HG02981 (cell line): ENCODE data around the gene DVL1.
"Not testable (repeated sequence)": the region's sequence is repeated elsewhere in the genome, so short reads cannot be mapped to it uniquely, and the experiment has no call there.

Experiments used
- ATAC-seq: cut with Tn5 transposase; IDR thresholded peaks from one replicate; pipeline ENCODE4 v1.9.1; 2021; ENCODE audit warnings: mild to moderate bottlenecking, moderate library complexity; ENCODE audit not compliant: unreplicated experiment

The DVL1 gene

GRCh38 chr1:1328254-1328653 lies 21.0 kb downstream of the DVL1 start:
- no peak for ATAC-seq

DNA sequence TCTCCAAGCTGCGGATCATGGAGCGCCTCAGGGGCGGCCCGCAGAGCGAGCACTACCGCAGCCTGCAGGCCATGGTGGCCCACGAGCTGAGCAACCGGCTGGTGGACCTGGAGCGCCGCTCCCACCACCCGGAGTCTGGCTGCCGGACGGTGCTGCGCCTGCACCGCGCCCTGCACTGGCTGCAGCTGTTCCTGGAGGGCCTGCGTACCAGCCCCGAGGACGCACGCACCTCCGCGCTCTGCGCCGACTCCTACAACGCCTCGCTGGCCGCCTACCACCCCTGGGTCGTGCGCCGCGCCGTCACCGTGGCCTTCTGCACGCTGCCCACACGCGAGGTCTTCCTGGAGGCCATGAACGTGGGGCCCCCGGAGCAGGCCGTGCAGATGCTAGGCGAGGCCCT lies 21.9 kb downstream of the DVL1 start:
- no peak for ATAC-seq

DNA sequence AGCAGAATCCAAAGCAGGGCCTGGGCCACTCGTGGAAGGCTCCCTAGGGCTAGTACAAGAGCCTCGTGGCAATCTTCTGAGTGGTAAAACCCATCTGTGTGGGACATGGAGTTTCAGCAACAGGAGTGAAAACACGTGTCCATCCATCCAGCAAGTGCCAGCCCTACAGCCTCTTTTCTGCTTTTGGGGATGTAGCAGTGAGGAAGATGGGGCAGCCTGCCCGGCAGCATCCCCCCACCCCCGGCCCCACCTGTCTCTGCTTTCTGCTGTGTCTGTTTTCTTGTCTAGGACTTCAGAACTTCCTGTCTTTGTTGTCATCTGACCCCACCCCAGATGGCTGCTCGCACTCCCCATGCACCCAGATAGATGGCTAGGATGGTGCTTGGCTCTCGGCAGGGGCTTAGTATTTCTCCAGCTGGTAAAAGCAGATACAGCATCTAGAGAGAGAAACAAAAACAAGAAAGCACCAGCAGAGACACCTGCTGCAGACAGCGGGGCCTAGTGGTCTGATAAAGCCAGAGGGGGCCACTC lies 23.1 kb downstream of the DVL1 start:
- ATAC-seq, result no peak

DNA sequence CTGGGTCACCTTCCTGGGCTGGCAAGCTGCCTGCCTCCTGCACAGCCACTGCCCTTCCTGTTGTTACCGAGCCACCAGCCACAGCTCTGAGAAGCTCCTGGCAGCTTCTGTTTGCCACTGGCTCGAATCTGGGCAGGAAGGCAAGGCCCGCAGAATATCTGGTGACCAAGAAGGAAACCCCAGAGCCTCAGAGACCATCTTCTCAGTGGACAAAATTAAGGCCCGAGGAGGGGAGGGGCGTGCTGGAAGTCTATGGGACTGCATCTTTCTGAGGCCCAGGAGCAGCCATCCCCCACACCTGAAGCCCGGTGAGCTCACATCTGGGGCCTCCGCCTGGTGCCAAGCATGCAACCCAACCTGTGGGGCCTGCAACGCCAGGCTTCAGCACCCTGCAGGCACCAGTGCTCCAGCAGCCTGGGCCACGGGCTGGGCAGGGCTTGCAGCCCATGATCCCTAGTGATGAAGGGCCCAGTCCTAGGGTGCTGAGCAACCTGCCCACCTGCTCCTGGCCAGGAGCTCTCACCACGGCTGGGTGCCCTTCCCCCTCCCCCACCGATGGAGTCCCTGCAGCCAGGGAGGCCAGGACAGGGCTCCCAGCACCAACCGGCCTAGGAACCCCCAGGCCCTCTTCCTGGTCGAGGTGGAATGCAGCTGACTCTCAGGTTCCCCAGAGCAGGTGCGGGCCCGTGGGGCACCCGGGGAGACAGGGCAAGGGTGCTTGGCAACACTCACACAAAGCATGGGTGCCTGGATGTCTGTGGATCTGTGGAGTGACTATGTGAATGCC lies 23.7 kb downstream of the DVL1 start:
- ATAC-seq, result no peak

DNA sequence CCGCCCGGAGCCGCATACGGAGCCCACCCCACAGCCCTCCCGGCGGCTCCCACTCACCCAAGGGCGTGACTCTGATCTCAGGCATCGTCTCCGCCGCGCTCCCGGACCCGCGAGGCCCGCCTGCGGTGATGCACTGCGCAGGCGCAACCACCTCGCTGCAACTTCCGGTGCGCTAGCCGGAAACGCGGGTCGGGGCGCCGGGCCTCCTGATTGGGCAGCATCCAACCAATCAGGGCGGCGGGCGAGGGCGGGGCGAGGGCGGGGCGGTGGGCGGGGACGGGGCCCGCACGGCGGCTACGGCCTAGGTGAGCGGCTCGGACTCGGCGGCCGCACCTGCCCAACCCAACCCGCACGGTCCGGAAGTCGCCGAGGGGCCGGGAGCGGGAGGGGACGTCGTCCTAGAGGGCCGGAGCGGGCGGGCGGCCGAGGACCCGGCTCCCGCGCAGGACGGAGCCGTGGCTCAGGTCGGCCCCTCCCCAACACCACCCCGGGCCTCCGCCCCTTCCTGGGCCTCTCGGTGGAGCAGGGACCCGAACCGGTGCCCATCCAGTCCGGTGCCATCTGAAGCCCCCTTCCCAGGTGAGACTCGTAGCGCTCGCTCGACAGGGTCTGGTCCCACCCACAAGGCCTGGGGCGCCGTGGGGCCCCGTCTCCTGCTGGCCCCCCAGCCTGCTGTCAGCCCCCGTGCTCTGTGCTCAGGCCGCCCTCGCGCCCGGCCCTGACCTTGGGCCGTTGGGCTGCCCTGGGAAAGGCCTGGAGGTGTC lies 24.5 kb downstream of the DVL1 start, which contains the start of the genes CPTP and INTS11:
CPTP (plus strand) TSS at position 279 of the 764 bp plus-strand sequence. CDS start 2,109 bp downstream, outside the sequence.
INTS11 (minus strand) TSS at position 137 of the 764 bp plus-strand sequence; CDS start at position 85, 52 bp downstream.
- peak; percentile 70 for ATAC-seq

DNA sequence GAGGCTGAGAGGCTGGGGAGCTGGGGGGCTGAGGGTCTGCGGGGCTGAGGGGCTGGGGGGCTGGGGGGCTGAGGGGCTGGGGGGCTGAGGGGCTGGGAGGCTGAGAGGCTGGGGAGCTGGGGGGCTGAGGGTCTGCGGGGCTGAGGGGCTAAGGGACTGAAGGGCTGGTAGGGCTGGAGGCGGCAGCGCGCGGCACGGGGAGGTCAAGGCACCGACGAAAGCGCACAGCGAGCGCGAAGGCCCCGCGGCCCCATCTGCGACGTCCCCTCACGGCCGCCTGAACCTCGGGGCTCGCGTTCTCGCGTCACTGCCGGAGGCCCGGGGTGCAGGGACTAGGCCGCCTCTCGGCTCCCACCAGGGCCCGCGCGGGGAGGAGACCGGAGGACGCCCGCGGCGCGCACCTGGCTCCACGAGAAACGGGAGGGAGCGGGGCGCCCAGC lies 25.1 kb downstream of the DVL1 start:
- peak; percentile 17 for ATAC-seq

DNA sequence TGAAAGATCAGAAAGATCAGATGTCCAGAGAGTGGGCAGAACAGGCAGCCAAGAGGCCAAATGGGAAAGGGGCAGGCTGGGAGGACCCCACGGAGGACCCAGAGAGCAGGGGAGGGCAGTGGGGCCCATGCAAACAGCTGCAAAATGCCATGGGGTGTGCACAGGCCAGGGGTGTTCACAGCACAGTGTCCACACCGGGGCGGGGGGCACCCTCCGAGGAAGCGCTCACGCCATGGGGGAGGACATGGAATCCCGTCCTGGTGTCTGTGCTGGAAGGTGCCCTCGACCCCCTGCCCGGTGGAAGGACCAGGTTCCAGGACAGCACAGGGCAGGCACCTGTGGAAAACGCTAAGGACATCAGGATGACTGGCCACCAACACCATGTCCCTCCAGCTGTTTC lies 26.3 kb downstream of the DVL1 start:
- no peak for ATAC-seq

- no peak for ATAC-seq
Observed at GRCh38 chr1:1322418-1322817, 26.8 kb downstream of the DVL1 start.

DNA sequence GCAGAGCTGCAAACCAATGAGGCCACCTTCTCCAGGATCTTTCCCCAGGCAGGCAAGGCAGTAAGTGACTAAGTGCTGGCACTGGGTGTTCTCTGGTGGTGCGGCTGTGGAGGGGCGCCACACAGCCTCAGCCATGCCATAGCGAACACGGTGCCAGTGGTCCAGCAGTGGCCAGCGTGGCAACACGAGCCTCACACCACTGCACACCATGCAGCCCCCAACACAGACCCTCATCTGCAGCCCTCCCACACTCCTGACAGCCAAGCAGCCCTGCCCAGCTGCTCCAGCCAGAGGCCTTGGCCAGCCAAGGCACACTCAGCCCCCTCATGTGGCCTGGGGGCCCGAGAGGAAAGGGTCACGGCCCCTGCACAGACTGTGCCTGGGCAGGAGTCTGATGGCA lies 27.7 kb downstream of the DVL1 start:
- no peak for ATAC-seq

DNA sequence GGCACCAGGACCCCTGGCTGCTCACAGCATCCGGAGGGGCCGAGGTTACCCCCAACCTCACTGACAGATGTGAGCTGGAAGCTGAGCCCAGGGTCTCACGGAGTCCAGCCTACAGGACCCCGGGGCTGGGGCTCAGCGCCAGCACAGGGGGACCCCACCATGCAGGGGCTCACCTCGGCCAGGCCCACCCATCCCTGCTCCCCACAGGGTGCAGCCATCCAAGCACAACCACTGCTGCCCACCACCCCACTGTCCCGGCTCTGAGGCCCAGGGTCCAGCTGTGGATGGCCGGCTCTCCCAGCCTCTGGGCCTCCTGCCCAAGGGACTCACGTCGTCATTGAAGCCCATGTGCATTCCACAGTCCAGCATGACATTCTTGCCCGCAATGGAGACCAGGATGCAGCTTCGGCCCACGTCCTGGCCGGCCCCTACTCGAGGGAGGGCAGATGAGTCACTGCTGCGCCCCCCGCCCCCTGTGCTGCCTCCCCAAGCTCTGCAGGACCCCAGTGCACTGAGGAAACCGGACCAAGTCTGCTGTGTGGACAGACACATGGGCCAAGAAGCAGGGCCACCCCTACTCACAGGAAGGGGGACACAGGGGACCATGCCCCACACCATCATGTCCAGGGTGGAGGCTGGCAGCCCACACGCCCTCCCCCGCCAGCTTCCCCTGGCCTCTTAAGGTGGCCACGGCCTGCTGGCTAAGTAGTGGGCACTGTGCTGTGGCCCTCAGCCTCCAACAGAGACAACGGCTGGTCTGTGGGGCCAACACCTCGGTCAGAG lies 28.4 kb downstream of the DVL1 start:
- ATAC-seq, result no peak

DNA sequence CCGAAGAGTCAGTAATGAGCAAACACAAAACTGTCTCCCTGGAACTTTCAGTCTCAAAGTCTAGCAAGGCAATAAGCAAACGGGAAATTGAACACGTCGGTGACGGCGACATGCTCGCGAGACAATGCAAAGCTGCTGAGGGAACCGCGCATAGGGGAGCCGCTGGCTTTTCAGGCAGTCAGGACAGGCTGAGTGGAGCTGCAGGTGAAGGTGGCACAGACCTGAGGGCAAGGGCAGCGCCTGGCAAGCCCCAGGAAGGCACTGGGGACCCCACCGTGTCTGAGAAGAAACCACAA lies 29.6 kb downstream of the DVL1 start:
- no peak for ATAC-seq

- ATAC-seq, result no peak
Observed at GRCh38 chr1:1318777-1319645, 30.2 kb downstream of the DVL1 start.

DNA sequence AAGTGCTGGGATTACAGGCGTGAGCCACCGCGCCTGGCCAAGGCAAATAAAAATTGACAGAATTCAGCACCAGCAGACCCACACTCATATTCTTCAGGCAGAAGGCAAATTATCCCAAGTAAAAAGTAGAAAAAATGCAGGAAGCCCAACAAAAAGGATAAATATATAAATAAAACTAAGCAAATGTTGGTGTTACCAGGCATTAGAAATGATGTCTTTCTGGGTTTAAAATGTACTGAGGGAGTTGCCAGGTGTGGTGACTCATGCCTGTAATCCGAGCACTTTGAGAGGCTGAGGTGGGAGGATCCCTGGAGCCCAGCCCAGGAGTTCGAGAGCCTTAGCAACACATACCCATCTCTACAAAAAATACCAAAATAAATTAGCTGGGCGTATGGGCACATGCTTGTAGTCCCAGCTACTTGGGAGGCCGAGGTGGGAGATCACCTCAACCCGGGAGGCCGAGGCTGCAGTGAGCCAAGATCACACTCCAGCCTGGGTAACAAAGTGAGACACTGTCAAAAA lies 31.0 kb downstream of the DVL1 start:
- no peak for ATAC-seq

- no peak for ATAC-seq
Observed at GRCh38 chr1:1317420-1317819, 31.8 kb downstream of the DVL1 start.

DNA sequence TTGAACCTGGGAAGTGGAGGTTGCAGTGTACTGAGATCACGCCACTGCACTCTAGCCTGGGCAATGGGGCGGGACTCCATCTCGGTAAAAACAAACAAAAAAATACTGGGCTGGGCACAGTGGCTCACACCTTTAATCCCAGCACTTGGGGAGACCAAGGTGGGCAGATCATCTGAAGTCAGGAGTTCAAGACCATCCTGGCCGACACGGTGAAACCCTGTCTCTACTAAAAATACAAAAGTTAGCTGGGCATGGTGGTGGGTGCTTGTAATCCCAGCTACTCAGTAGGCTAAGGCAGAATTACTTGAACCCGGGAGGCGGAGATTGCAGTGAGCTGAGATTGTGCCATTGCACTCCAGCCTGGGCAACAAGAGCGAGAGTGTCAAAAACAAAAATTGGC lies 33.0 kb downstream of the DVL1 start:
- ATAC-seq, result not testable (repeated sequence)

DNA sequence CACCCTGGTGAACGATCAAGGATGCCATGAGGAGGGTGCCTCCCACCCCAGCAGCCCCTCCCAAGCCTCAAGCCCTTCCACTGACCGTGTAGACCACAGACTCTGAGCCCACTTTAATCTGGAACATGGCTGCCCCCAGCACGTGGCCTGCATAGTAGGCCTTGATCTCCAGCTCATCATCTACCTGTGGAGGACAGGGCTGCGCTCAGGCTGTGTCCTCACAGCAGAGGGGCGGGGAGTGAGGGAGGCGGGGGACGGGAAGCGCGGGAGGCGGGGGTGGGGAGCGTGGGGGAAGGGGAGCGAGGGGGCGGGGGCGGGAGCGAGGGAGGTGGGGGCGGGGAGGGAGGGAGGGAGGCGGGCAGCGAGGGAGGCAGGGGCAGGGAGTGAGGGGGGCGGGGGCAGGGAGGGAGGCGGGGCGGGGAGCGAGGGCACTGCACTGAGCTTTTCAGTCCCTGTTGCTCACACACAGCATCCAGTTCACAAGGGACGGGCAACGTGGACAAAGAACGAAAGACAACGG lies 33.7 kb downstream of the DVL1 start:
- no peak for ATAC-seq

GRCh38 chr1:1314678-1315335 lies 34.4 kb downstream of the DVL1 start:
- ATAC-seq, result no peak

DNA sequence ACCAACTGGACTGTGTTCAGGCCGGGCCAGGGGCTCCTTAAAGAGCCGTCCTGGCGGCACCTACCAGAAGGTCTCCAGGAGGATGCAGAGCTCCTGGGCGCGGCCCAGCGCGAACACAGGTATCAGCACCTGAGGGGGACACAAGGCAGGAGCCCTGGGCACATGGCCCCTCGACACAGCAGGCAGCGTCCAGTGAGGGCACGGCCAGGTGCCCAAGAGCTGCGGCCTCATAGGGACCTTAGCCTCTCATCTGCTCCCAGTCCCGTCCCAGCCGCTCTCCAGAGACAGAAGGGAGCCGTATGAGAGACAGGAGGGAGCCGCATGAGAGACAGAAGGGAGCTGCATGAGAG lies 35.0 kb downstream of the DVL1 start:
- no peak for ATAC-seq

- no peak for ATAC-seq
Observed at GRCh38 chr1:1313500-1314236, 35.5 kb downstream of the DVL1 start.
